K562 (cell line): ENCODE results near the gene PFKFB2. TPM values are rescaled to one million over a fixed set of nuclear protein-coding genes. Genes with fewer than 3 reads are reported as not detected.

Source experiments
- CEBPB ChIP-seq: fragments of 450-650 bp; IDR thresholded peaks from 2 replicates; pipeline ENCODE4 v1.6.1; 2016; ENCODE audit warnings: missing genetic modification characterization, missing compliant biosample characterization
- CREB1 ChIP-seq, 2 experiments: sonication (generic) in 1 of 2; formaldehyde crosslinking in 1 of 2; IDR thresholded peaks; 2 replicates each; pipeline versions ENCODE4 v1.6.1 to v1.8.0; 2012 to 2022; ENCODE audit warnings: inconsistent platforms in 1 of 2, mild to moderate bottlenecking in 1 of 2, missing genetic modification reagents in 1 of 2, moderate library complexity in 1 of 2
- CTBP1 ChIP-seq: fragments of 450-650 bp; IDR thresholded peaks from 2 replicates; pipeline ENCODE4 v1.6.1; 2016; ENCODE audit warnings: borderline replicate concordance
- ESRRA ChIP-seq: fragments of 450-650 bp; IDR thresholded peaks from 2 replicates; pipeline ENCODE4 v1.6.1; 2014; ENCODE audit warnings: low read depth, mild to moderate bottlenecking, moderate library complexity, borderline replicate concordance
- ETV5 ChIP-seq: sonication (generic); formaldehyde crosslinking; IDR thresholded peaks from 2 replicates; pipeline ENCODE4 v1.4.0; 2020; ENCODE audit warnings: low read depth, mild to moderate bottlenecking, missing genetic modification reagents
- JUN ChIP-seq, 2 experiments: sonication (generic) in 1 of 2; formaldehyde crosslinking in 1 of 2; IDR thresholded peaks; 2 replicates each; pipeline versions ENCODE4 v1.6.1 to v1.8.0; 2012 to 2022; ENCODE audit warnings: borderline replicate concordance in 2 of 2, mild to moderate bottlenecking in 2 of 2, improper control_type of control experiment in 1 of 2, low read depth in 1 of 2, low read length in 1 of 2, missing genetic modification reagents in 1 of 2
- LEF1 ChIP-seq: fragments of 450-650 bp; IDR thresholded peaks from 2 replicates; pipeline ENCODE4 v1.6.1; 2016; ENCODE audit warnings: mild to moderate bottlenecking
- NCOA1 ChIP-seq: fragments of 450-650 bp; IDR thresholded peaks from 2 replicates; pipeline ENCODE4 v1.6.1; 2016; ENCODE audit warnings: low read depth
- NR2C2 ChIP-seq, 2 experiments: fragments of 200-800 bp in 1 of 2; sonication (Bioruptor generic) in 1 of 2; sonication (generic) in 1 of 2; formaldehyde crosslinking in 1 of 2; IDR thresholded peaks; 2 replicates each; pipeline versions ENCODE4 v1.6.1 to v1.8.0; 2016 to 2022; ENCODE audit warnings: mild to moderate bottlenecking in 1 of 2, missing compliant biosample characterization in 1 of 2, missing genetic modification characterization in 1 of 2, missing genetic modification reagents in 1 of 2
- SPI1 ChIP-seq: IDR thresholded peaks from 2 replicates; pipeline ENCODE4 v1.6.1; 2011; ENCODE audit warnings: low read depth, low read length, control low read depth, borderline replicate concordance
- U2AF1 ChIP-seq: fragments of 200-400 bp; formaldehyde crosslinking; optimal IDR thresholded peaks from 2 replicates; pipeline ENCODE3; 2017; ENCODE audit warnings: mild to moderate bottlenecking, low read depth, low read length, moderate library complexity
- ZNF175 ChIP-seq: fragments of 200-800 bp; sonication (Bioruptor generic); IDR thresholded peaks from 2 replicates; pipeline ENCODE4 v1.6.1; 2016; ENCODE audit warnings: low read depth, mild to moderate bottlenecking, missing genetic modification characterization, missing compliant biosample characterization
- ZNF274 ChIP-seq: IDR thresholded peaks from 2 replicates; pipeline ENCODE4 v1.6.1; 2011; ENCODE audit warnings: low read depth, mild to moderate bottlenecking, low read length, moderate library complexity, borderline replicate concordance
- ZNF589 ChIP-seq: fragments of 200-800 bp; sonication (Bioruptor generic); IDR thresholded peaks from 2 replicates; pipeline ENCODE4 v1.6.1; 2016; ENCODE audit warnings: low read depth, missing genetic modification characterization, missing compliant biosample characterization
- polyA plus RNA-seq, 8 experiments: library from polyadenylated mRNA; depleted of rRNA in 4 of 8; stranded (reverse) in 5 of 8; unstranded in 3 of 8; fragments of >200 nt; fragmentation: Nextera tagmentation in 2 of 8; fragmentation: Illumina TruSeq in 1 of 8; extraction: Ambion mirVana in 2 of 8; extraction: Trizol in 1 of 8; gene quantifications; 2 replicates each; pipeline versions ENCODE4 v1.2.1 to v1.2.3, GENCODE V29; 2011 to 2014; ENCODE audit warnings: inconsistent platforms in 1 of 8, missing spikeins in 1 of 8
- total RNA-seq, 7 experiments: library from RNA; depleted of rRNA in 6 of 7; stranded (reverse); fragments of >200 nt in 6 of 7; fragmentation: Illumina TruSeq in 2 of 7; extraction: Trizol in 2 of 7; gene quantifications; 2 replicates each; pipeline versions ENCODE4 v1.2.1 to v1.2.3, GENCODE V29; 2011 to 2021; ENCODE audit warnings: low replicate concordance in 1 of 7
- TF ChIP-seq, protein P1 (sequence below): fragments of 250-450 bp; sonication (Bioruptor Pico); IDR thresholded peaks from 2 replicates; pipeline ENCODE4 v1.8.0; 2022; ENCODE audit warnings: moderate library complexity, mild to moderate bottlenecking, inconsistent platforms
- TF ChIP-seq, protein P2 (sequence below): fragments of 450-650 bp; IDR thresholded peaks from 2 replicates; pipeline ENCODE4 v1.6.1; 2016; ENCODE audit warnings: mild to moderate bottlenecking, moderate library complexity

PFKFB2 gene
- total and polyA plus RNA-seq, 9 of the 15 experiments (the other 6 are each of a cell fraction or from before 2014, with no cell fraction given) = 6.9 to 26.0 (median 16.4) TPM

DNA sequence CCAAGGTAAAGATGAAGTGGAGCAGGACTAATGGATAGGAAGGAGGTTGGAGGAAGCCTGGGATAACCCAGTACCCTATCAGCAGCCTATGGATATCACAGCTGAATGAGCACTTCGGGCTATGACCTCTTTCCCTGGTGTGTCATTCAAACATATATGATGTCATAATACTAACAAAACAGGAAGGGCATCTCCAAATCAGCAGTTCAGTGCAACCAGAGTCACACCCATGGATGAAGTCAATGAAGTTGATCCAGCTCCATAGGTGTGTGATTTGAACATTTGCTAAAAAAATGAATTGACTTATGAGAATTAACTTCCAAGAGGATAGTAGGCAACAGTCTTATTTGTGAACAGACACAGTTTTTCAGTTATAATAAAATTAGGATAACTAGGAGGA lies 18.9 kb upstream of the PFKFB2 start (continued):
- no peak for TF ChIP-seq ETV5
- TF ChIP-seq U2AF1 = no peak
- TF ChIP-seq SPI1 = peak; percentile 77
- TF ChIP-seq CEBPB = 0 out of 2 replicates have a peak, but pooled peaks have one; percentile 11
- TF ChIP-seq CREB1 (IDR thresholded peaks at IDR 0.05) = peak; percentile 92
- peak; percentile 87 for TF ChIP-seq CREB1 (CRISPR knock-in tag; IDR thresholded peaks at IDR 0.05)
- TF ChIP-seq ESRRA = peak; percentile 63; the same call in 1 of the 2 replicates
- TF ChIP-seq, protein P1, sequence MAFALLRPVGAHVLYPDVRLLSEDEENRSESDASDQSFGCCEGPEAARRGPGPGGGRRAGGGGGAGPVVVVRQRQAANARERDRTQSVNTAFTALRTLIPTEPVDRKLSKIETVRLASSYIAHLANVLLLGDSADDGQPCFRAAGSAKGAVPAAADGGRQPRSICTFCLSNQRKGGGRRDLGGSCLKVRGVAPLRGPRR (CRISPR knock-in tag) = no peak
- no peak for TF ChIP-seq LEF1
- peak; percentile 84 for TF ChIP-seq ZNF175 (CRISPR knock-in tag)
- peak; percentile 61; the same call in 1 of the 2 replicates for TF ChIP-seq JUN (IDR thresholded peaks at IDR 0.05; ENCODE audit: borderline replicate concordance, low read depth, low read length)
- TF ChIP-seq JUN (CRISPR knock-in tag; IDR thresholded peaks at IDR 0.05; ENCODE audit: borderline replicate concordance) = no peak
- TF ChIP-seq NCOA1 = peak; percentile 87
- TF ChIP-seq NR2C2 (CRISPR knock-in tag; IDR thresholded peaks at IDR 0.05) = no peak
- TF ChIP-seq NR2C2 (tag; IDR thresholded peaks at IDR 0.05) = peak; percentile 67; the same call in 1 of the 2 replicates
- TF ChIP-seq, protein P2, sequence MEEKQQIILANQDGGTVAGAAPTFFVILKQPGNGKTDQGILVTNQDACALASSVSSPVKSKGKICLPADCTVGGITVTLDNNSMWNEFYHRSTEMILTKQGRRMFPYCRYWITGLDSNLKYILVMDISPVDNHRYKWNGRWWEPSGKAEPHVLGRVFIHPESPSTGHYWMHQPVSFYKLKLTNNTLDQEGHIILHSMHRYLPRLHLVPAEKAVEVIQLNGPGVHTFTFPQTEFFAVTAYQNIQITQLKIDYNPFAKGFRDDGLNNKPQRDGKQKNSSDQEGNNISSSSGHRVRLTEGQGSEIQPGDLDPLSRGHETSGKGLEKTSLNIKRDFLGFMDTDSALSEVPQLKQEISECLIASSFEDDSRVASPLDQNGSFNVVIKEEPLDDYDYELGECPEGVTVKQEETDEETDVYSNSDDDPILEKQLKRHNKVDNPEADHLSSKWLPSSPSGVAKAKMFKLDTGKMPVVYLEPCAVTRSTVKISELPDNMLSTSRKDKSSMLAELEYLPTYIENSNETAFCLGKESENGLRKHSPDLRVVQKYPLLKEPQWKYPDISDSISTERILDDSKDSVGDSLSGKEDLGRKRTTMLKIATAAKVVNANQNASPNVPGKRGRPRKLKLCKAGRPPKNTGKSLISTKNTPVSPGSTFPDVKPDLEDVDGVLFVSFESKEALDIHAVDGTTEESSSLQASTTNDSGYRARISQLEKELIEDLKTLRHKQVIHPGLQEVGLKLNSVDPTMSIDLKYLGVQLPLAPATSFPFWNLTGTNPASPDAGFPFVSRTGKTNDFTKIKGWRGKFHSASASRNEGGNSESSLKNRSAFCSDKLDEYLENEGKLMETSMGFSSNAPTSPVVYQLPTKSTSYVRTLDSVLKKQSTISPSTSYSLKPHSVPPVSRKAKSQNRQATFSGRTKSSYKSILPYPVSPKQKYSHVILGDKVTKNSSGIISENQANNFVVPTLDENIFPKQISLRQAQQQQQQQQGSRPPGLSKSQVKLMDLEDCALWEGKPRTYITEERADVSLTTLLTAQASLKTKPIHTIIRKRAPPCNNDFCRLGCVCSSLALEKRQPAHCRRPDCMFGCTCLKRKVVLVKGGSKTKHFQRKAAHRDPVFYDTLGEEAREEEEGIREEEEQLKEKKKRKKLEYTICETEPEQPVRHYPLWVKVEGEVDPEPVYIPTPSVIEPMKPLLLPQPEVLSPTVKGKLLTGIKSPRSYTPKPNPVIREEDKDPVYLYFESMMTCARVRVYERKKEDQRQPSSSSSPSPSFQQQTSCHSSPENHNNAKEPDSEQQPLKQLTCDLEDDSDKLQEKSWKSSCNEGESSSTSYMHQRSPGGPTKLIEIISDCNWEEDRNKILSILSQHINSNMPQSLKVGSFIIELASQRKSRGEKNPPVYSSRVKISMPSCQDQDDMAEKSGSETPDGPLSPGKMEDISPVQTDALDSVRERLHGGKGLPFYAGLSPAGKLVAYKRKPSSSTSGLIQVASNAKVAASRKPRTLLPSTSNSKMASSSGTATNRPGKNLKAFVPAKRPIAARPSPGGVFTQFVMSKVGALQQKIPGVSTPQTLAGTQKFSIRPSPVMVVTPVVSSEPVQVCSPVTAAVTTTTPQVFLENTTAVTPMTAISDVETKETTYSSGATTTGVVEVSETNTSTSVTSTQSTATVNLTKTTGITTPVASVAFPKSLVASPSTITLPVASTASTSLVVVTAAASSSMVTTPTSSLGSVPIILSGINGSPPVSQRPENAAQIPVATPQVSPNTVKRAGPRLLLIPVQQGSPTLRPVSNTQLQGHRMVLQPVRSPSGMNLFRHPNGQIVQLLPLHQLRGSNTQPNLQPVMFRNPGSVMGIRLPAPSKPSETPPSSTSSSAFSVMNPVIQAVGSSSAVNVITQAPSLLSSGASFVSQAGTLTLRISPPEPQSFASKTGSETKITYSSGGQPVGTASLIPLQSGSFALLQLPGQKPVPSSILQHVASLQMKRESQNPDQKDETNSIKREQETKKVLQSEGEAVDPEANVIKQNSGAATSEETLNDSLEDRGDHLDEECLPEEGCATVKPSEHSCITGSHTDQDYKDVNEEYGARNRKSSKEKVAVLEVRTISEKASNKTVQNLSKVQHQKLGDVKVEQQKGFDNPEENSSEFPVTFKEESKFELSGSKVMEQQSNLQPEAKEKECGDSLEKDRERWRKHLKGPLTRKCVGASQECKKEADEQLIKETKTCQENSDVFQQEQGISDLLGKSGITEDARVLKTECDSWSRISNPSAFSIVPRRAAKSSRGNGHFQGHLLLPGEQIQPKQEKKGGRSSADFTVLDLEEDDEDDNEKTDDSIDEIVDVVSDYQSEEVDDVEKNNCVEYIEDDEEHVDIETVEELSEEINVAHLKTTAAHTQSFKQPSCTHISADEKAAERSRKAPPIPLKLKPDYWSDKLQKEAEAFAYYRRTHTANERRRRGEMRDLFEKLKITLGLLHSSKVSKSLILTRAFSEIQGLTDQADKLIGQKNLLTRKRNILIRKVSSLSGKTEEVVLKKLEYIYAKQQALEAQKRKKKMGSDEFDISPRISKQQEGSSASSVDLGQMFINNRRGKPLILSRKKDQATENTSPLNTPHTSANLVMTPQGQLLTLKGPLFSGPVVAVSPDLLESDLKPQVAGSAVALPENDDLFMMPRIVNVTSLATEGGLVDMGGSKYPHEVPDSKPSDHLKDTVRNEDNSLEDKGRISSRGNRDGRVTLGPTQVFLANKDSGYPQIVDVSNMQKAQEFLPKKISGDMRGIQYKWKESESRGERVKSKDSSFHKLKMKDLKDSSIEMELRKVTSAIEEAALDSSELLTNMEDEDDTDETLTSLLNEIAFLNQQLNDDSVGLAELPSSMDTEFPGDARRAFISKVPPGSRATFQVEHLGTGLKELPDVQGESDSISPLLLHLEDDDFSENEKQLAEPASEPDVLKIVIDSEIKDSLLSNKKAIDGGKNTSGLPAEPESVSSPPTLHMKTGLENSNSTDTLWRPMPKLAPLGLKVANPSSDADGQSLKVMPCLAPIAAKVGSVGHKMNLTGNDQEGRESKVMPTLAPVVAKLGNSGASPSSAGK = no peak; the same call in 1 of the 2 replicates
- TF ChIP-seq ZNF274 = no peak
- peak; percentile 40; the same call in 1 of the 2 replicates for TF ChIP-seq CTBP1
- TF ChIP-seq ZNF589 (CRISPR knock-in tag) = peak; percentile 55
